Osteoblast (primary cell): ENCODE results near the gene DNER. TPM values are rescaled to one million over a fixed set of nuclear protein-coding genes. Genes with fewer than 3 reads are reported as not detected.

Source experiments
- DNase-seq: peaks from one replicate; pipeline ENCODE4 v3.0.0; 2011; ENCODE audit warnings: low spot score, mixed read lengths; ENCODE audit not compliant: insufficient read length; ENCODE audit errors: missing footprints
- H2AFZ ChIP-seq: 2 replicates; pipeline ENCODE4 v1.6.0; 2011; ENCODE audit warnings: mild to moderate bottlenecking, low read length
- H3K27ac ChIP-seq: 2 replicates; pipeline ENCODE4 v1.5.1; 2011; ENCODE audit warnings: mild to moderate bottlenecking, low read depth, low read length, moderate library complexity
- H3K27me3 ChIP-seq: 2 replicates; pipeline ENCODE4 v1.6.0; 2012; ENCODE audit warnings: mild to moderate bottlenecking, control low read depth, inconsistent platforms, low read length, moderate library complexity; ENCODE audit not compliant: insufficient read depth
- H3K36me3 ChIP-seq: 2 replicates; pipeline ENCODE4 v1.5.1; 2011; ENCODE audit warnings: mild to moderate bottlenecking, low read length, control low read depth, moderate library complexity; ENCODE audit not compliant: insufficient read depth
- H3K4me1 ChIP-seq: 2 replicates; pipeline ENCODE4 v1.5.1; 2011; ENCODE audit warnings: mild to moderate bottlenecking, low read length, control low read depth, moderate library complexity; ENCODE audit not compliant: insufficient read depth
- H3K4me2 ChIP-seq: 2 replicates; pipeline ENCODE4 v1.6.0; 2011; ENCODE audit warnings: mild to moderate bottlenecking, low read length; ENCODE audit not compliant: insufficient read depth
- H3K4me3 ChIP-seq: fragments of 200-600 bp; sonication (generic); 3 replicates; pipeline ENCODE4 v1.5.1; 2012; ENCODE audit warnings: mild to moderate bottlenecking, low read length, inconsistent platforms; ENCODE audit not compliant: insufficient read depth
- H3K79me2 ChIP-seq: 2 replicates; pipeline ENCODE4 v1.6.0; 2012; ENCODE audit warnings: mild to moderate bottlenecking, low read length, control low read depth, inconsistent platforms; ENCODE audit not compliant: insufficient read depth
- H3K9me3 ChIP-seq: 2 replicates; pipeline ENCODE4 v1.5.1; 2011; ENCODE audit warnings: low read depth, low read length, control low read depth
- H4K20me1 ChIP-seq: 2 replicates; pipeline ENCODE4 v1.6.0; 2012; ENCODE audit warnings: mild to moderate bottlenecking, low read length, control low read depth; ENCODE audit not compliant: insufficient read depth
- CTCF ChIP-seq: IDR thresholded peaks from 2 replicates; pipeline ENCODE4 v1.5.1; 2011; ENCODE audit warnings: mild to moderate bottlenecking, low read depth, low read length, moderate library complexity; ENCODE audit errors: extremely low read depth
- total RNA-seq: library from RNA; depleted of rRNA; stranded (reverse); fragments of >200 nt; gene quantifications from 2 replicates; pipeline ENCODE4 v1.2.3, GENCODE V29; 2012

The DNER gene
- total RNA-seq, 1 donor = 0.36 TPM

DNA sequence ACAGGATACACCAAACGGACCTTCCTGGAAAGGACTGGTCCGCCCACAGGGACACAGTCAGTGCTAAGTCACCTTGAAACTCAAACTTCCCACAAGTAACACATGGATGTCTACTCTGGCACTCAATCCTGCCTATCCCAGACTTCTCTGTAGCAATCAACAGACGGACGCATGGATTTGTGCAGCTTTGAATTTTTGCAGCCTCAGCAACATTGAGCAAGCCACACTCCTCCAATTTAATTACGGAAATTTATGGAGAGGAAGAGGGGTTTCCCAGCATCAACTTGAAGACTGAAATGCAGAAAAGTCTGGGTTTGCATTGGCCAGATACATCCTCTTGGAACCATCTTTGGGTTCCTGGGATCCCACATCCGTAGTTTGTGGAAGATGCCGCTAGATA, 26.2 kb downstream of the DNER start:
- Histone ChIP-seq H3K4me2 (no peak overlapping the region), H3K4me1 (no peaks in the 10 kb centered on the region), H3K4me3 (no peak overlapping the region), H3K27me3 (no peaks in the 10 kb centered on the region), H3K36me3 (no peaks in the 10 kb centered on the region), H3K9me3 (no peaks in the 10 kb centered on the region), H4K20me1 (no peaks in the 10 kb centered on the region), H2AFZ (no peak overlapping the region), H3K79me2 (no peaks in the 10 kb centered on the region), H3K27ac (no peak overlapping the region)
- DNase-seq = no peak
- no peak for TF ChIP-seq CTCF

- H3K4me2 ChIP-seq = no peak overlapping the region
- no peak for TF ChIP-seq CTCF
- H3K79me2 ChIP-seq = no peaks in the 10 kb centered on the region
- H3K36me3 ChIP-seq = no peaks in the 10 kb centered on the region
- DNase-seq = no peak
- H3K4me1 ChIP-seq = no peaks in the 10 kb centered on the region
- no peak overlapping the region for H2AFZ ChIP-seq
- H3K27ac ChIP-seq = no peak overlapping the region
- H3K9me3 ChIP-seq = no peaks in the 10 kb centered on the region
- H3K27me3 ChIP-seq = no peaks in the 10 kb centered on the region
- H3K4me3 ChIP-seq = no peak overlapping the region
- H4K20me1 ChIP-seq = no peaks in the 10 kb centered on the region
Observed at GRCh38 chr2:229686122-229686919, 28.0 kb downstream of the DNER start.

- no peak overlapping the region for H3K27ac ChIP-seq
- no peak overlapping the region for H2AFZ ChIP-seq
- H4K20me1 ChIP-seq = no peaks in the 10 kb centered on the region
- no peaks in the 10 kb centered on the region for H3K27me3 ChIP-seq
- TF ChIP-seq CTCF = no peak
- H3K4me1 ChIP-seq = no peaks in the 10 kb centered on the region
- DNase-seq = no peak
- H3K79me2 ChIP-seq = no peaks in the 10 kb centered on the region
- no peaks in the 10 kb centered on the region for H3K36me3 ChIP-seq
- no peak overlapping the region for H3K4me2 ChIP-seq
- no peak overlapping the region for H3K4me3 ChIP-seq
- H3K9me3 ChIP-seq = no peaks in the 10 kb centered on the region
Observed at GRCh38 chr2:229684942-229685562, 29.3 kb downstream of the DNER start.

- Histone ChIP-seq H3K4me2 (no peak overlapping the region), H3K4me3 (no peak overlapping the region), H2AFZ (no peak overlapping the region), H3K36me3 (no peaks in the 10 kb centered on the region), H3K9me3 (no peaks in the 10 kb centered on the region), H3K79me2 (no peaks in the 10 kb centered on the region), H3K4me1 (no peaks in the 10 kb centered on the region), H3K27ac (no peak overlapping the region), H3K27me3 (no peaks in the 10 kb centered on the region), H4K20me1 (no peaks in the 10 kb centered on the region)
- DNase-seq = no peak
- TF ChIP-seq CTCF = no peak
Observed at GRCh38 chr2:229679393-229680125, 34.8 kb downstream of the DNER start.
